ENCODE measurements around the gene IRGQ. TPM values are rescaled to one million over a fixed set of nuclear protein-coding genes. Genes with fewer than 3 reads are reported as not detected.
"Not testable (repeated sequence)": the region's sequence is repeated elsewhere in the genome, so short reads cannot be mapped to it uniquely, and the experiment has no call there.

The IRGQ gene
- total RNA-seq, 1 donor from 2014 or later: 105 TPM

GRCh38 chr19:43624933-43625332, 29.0 kb upstream of the IRGQ start:
- peak; percentile 21 for DNase-seq

GRCh38 chr19:43623889-43624670, 28.1 kb upstream of the IRGQ start:
- DNase-seq: no peak

- no peak for DNase-seq
Measured at GRCh38 chr19:43622956-43623355, 27.0 kb upstream of the IRGQ start.

GRCh38 chr19:43622070-43622469, 26.1 kb upstream of the IRGQ start:
- DNase-seq: no peak

GRCh38 chr19:43620061-43621001, 24.4 kb upstream of the IRGQ start:
- no peak for DNase-seq

GRCh38 chr19:43619262-43620060, 23.5 kb upstream of the IRGQ start, which contains the start of gene ZNF428:
ZNF428 (minus strand) TSS chr19:43619629; CDS start chr19:43614304, 5,325 bp downstream.
- DNase-seq: peak; percentile 93

GRCh38 chr19:43618921-43619261, 23.0 kb upstream of the IRGQ start:
- DNase-seq: no peak

GRCh38 chr19:43616954-43617353, 21.0 kb upstream of the IRGQ start:
- DNase-seq: no peak

GRCh38 chr19:43616306-43616705, 20.4 kb upstream of the IRGQ start:
- DNase-seq: no peak

GRCh38 chr19:43612374-43612773, 16.4 kb upstream of the IRGQ start:
- no peak for DNase-seq

GRCh38 chr19:43611788-43612187, 15.9 kb upstream of the IRGQ start, which contains the start of gene SRRM5:
SRRM5 (plus strand) TSS chr19:43612088; CDS start chr19:43612122, 34 bp downstream.
- DNase-seq: no peak

GRCh38 chr19:43610493-43610892, 14.6 kb upstream of the IRGQ start:
- no peak for DNase-seq

GRCh38 chr19:43609872-43610271, 13.9 kb upstream of the IRGQ start:
- no peak for DNase-seq

- DNase-seq: no peak
Measured at GRCh38 chr19:43607238-43608205, 11.6 kb upstream of the IRGQ start.

GRCh38 chr19:43606569-43607229, 10.8 kb upstream of the IRGQ start:
- no peak for DNase-seq

- DNase-seq: no peak
Measured at GRCh38 chr19:43605875-43606568, 10.1 kb upstream of the IRGQ start.

GRCh38 chr19:43600326-43600725, 4.4 kb upstream of the IRGQ start:
- not testable (repeated sequence) for DNase-seq

- no peak for DNase-seq
Measured at GRCh38 chr19:43599635-43600295, 3.8 kb upstream of the IRGQ start.

Data from occipital lobe (tissue), 2 donors.